Neuronal stem cell (in vitro differentiated cells): ENCODE measurements around the gene CACNA1H.

Source experiments
- DNase-seq: peaks from one replicate; pipeline ENCODE4 v3.0.0-alpha.2; 2013; ENCODE audit warnings: low spot score
- H2AFZ ChIP-seq: one replicate; pipeline ENCODE4 v1.6.1; 2013; ENCODE audit warnings: mild to moderate bottlenecking, low read length, inconsistent platforms
- H2AK5ac ChIP-seq: 2 replicates; pipeline ENCODE4 v1.6.1; 2013; ENCODE audit warnings: low read depth, mild to moderate bottlenecking, inconsistent platforms, low read length, moderate library complexity, mixed read lengths
- H2BK120ac ChIP-seq: 2 replicates; pipeline ENCODE4 v1.6.1; 2013; ENCODE audit warnings: low read depth, mild to moderate bottlenecking, inconsistent platforms, low read length, moderate library complexity, mixed read lengths
- H2BK12ac ChIP-seq: one replicate; pipeline ENCODE4 v1.6.1; 2013; ENCODE audit warnings: low read length, inconsistent platforms
- H2BK15ac ChIP-seq: 2 replicates; pipeline ENCODE4 v1.6.1; 2013; ENCODE audit warnings: mild to moderate bottlenecking, low read length, inconsistent platforms, mixed read lengths
- H2BK5ac ChIP-seq: one replicate; pipeline ENCODE4 v1.6.1; 2013; ENCODE audit warnings: inconsistent platforms, mild to moderate bottlenecking, low read length, moderate library complexity
- H3K14ac ChIP-seq: one replicate; pipeline ENCODE4 v1.6.1; 2013; ENCODE audit warnings: low read length, inconsistent platforms
- H3K18ac ChIP-seq: 2 replicates; pipeline ENCODE4 v1.6.1; 2013; ENCODE audit warnings: low read length, inconsistent platforms
- H3K23ac ChIP-seq: 2 replicates; pipeline ENCODE4 v1.6.1; 2013; ENCODE audit warnings: low read depth, mild to moderate bottlenecking, mixed read lengths, low read length, inconsistent platforms; ENCODE audit not compliant: poor library complexity
- H3K27ac ChIP-seq: replicated peaks from 3 replicates; pipeline ENCODE4 v1.5.1; 2013; ENCODE audit warnings: low read length, inconsistent platforms
- H3K27me3 ChIP-seq, 3 experiments: 2 replicates each; pipeline ENCODE4 v1.6.1; 2013; ENCODE audit warnings: low read length in 3 of 3, mild to moderate bottlenecking in 2 of 3, inconsistent platforms in 1 of 3, low read depth in 1 of 3, mixed read lengths in 1 of 3, moderate library complexity in 1 of 3; ENCODE audit not compliant: control insufficient read depth in 3 of 3, insufficient read depth in 3 of 3
- H3K36me3 ChIP-seq, 2 donors: replicated peaks in 1 of 2; 2 replicates each; pipeline ENCODE4 v1.6.1; 2013; ENCODE audit warnings: low read length in 2 of 2; ENCODE audit not compliant: control insufficient read depth in 2 of 2, insufficient read depth in 2 of 2
- H3K4ac ChIP-seq: 2 replicates; pipeline ENCODE4 v1.6.1; 2013; ENCODE audit warnings: inconsistent platforms, mild to moderate bottlenecking, low read length, moderate library complexity
- H3K4me1 ChIP-seq, 2 donors: 1 replicate in 1 of 2; 2 replicates in 1 of 2; pipeline ENCODE4 v1.6.1; 2013; ENCODE audit warnings: low read length in 2 of 2, low read depth in 1 of 2; ENCODE audit not compliant: control insufficient read depth in 2 of 2, insufficient read depth in 1 of 2
- H3K4me2 ChIP-seq: one replicate; pipeline ENCODE4 v1.6.1; 2013; ENCODE audit warnings: mild to moderate bottlenecking, low read length, inconsistent platforms; ENCODE audit not compliant: insufficient read depth, poor library complexity, severe bottlenecking
- H3K4me3 ChIP-seq, 2 donors: 2 replicates each; pipeline ENCODE4 v1.5.1; 2013; ENCODE audit warnings: low read length in 2 of 2, mild to moderate bottlenecking in 2 of 2, inconsistent platforms in 1 of 2, moderate library complexity in 1 of 2
- H3K79me1 ChIP-seq: one replicate; pipeline ENCODE4 v1.6.1; 2013; ENCODE audit warnings: low read depth, mild to moderate bottlenecking, inconsistent platforms, low read length, moderate library complexity
- H3K9ac ChIP-seq: one replicate; pipeline ENCODE4 v1.6.1; 2013; ENCODE audit warnings: mild to moderate bottlenecking, low read depth, low read length, inconsistent platforms; ENCODE audit not compliant: poor library complexity
- H3K9me3 ChIP-seq, 2 donors: replicated peaks in 1 of 2; 2 replicates each; pipeline versions ENCODE3 to v1.6.1; 2013; ENCODE audit warnings: low read length in 2 of 2, mild to moderate bottlenecking in 2 of 2, inconsistent platforms in 1 of 2, low read depth in 1 of 2, mixed read lengths in 1 of 2, moderate library complexity in 1 of 2; ENCODE audit not compliant: control insufficient read depth in 2 of 2, insufficient read depth in 1 of 2
- H4K8ac ChIP-seq: one replicate; pipeline ENCODE4 v1.6.1; 2013; ENCODE audit warnings: low read depth, mild to moderate bottlenecking, inconsistent platforms, low read length, moderate library complexity
- H4K91ac ChIP-seq: one replicate; pipeline ENCODE4 v1.6.1; 2013; ENCODE audit warnings: low read length, low read depth, mild to moderate bottlenecking, inconsistent platforms; ENCODE audit not compliant: poor library complexity
- WGBS, 2 donors: extraction: QIAGEN DNeasy Blood & Tissue Kit; methylation state at CpG; one replicate each; pipeline ENCODE4 v1.1.7; 2013; ENCODE audit warnings: missing lambda C conversion rate in 2 of 2, mixed read lengths in 1 of 2; ENCODE audit not compliant: insufficient read length in 2 of 2, insufficient replicate concordance in 1 of 2; ENCODE audit errors: extremely low coverage in 2 of 2; 5-methylcytosine and 5-hydroxymethylcytosine counted together

The CACNA1H gene

DNA sequence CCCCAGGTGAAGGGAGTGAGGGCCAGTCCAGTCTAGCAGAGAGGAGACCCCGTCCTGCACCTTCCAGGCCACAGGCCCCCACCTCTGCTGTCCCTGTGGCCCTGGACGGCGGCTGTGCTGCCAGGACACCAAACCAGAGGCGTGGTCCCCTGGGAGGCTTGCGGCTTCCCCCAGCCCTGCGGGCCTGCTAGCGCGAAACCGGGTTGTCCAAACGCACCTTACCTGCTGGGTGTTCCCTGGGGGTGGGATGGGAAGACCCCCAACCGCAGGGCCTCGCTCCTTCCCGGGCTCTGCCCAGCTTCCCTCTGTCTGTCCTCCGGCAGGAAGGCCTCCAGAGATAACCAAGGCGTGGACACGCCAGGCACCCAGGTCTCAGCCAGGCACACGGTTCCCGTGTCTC, 19.6 kb upstream of the CACNA1H start:
- Histone ChIP-seq H3K36me3 (no peaks in the 10 kb centered on the region), H3K4ac (no peak overlapping the region), H3K4me2 (no peak overlapping the region), H2BK5ac (no peak overlapping the region), H3K27me3 (peaks cover 0 to 31% (median 1%) of the 10 kb centered on the region in 3 experiments), H3K4me3 (no peak overlapping the region), H2AFZ (no peak overlapping the region), H3K14ac (peak overlapping the region; percentile 38), H2BK12ac (peak overlapping the region; percentile 84), H4K8ac (no peak overlapping the region), H3K9me3 (peaks cover 0 to 2% of the 10 kb centered on the region in 2 donors), H2BK15ac (peak overlapping the region; percentile 99), H3K9ac (no peak overlapping the region), H4K91ac (no peak overlapping the region), H3K79me1 (peaks cover 5% of the 10 kb centered on the region), H3K23ac (peak overlapping the region; percentile 89), H3K27ac (no peak overlapping the region), H2AK5ac (peak overlapping the region; percentile 92), H2BK120ac (no peak overlapping the region), H3K4me1 (no peaks in the 10 kb centered on the region), H3K18ac (peak overlapping the region; percentile 64)
- no CpG with 5 or more reads among the region's 18 CpGs for WGBS, 2 donors
- no peak for DNase-seq

DNA sequence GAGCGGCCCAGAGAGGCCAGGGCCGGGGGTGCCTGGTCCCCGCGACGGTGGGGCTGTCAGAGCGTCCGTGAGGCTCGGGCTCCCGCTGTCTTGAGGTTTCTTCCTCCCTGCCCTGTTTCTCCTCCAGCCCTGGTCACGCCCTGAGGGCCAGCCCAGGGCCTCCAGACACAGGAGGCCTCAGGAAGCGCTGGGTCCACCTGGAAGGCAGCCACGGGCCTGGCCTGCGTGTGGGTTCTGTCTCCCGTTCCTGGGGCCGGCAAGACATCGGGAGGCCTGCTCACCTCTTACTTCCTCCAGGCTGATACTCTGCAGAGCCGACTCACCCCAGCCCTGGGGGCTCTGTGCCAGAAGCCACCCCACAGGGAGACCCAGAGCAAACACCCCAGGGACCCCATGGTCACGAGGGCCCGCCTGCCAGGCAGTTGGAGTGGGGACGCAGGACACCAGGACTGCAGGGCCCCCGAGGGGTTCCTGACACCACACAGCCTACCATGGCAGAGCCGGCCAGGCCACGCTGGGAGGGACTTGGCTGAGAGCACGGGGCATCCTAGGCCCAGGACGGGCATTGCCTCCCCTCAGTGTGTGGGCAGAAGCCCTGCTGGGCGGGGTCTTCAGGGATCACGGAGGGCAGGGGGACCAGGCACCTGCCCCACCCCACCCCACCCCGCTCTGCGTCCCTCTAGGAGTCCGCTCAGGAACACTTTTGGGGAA, 18.9 kb upstream of the CACNA1H start:
- H3K4me2 ChIP-seq: no peak overlapping the region
- no peak overlapping the region for H2BK12ac ChIP-seq
- H2AK5ac ChIP-seq: peak overlapping the region; percentile 92
- peak overlapping the region; percentile 75 for H2BK5ac ChIP-seq
- WGBS, 2 donors: no CpG with 5 or more reads among the region's 30 CpGs
- peak overlapping the region; percentile 89 for H3K23ac ChIP-seq
- H4K91ac ChIP-seq: no peak overlapping the region
- no peak overlapping the region for H2AFZ ChIP-seq
- no peak for DNase-seq
- peaks cover 0 to 2% of the 10 kb centered on the region in 2 donors for H3K9me3 ChIP-seq
- H3K4me1 ChIP-seq: no peaks in the 10 kb centered on the region
- H3K14ac ChIP-seq: peak overlapping the region; percentile 38
- H3K9ac ChIP-seq: no peak overlapping the region
- no peak overlapping the region for H3K4me3 ChIP-seq
- no peak overlapping the region for H3K4ac ChIP-seq
- no peaks in the 10 kb centered on the region for H3K36me3 ChIP-seq
- peaks cover 0 to 31% (median 1%) of the 10 kb centered on the region in 3 experiments for H3K27me3 ChIP-seq
- no peak overlapping the region for H4K8ac ChIP-seq
- no peak overlapping the region for H3K18ac ChIP-seq
- no peak overlapping the region for H3K27ac ChIP-seq
- H2BK15ac ChIP-seq: peak overlapping the region; percentile 99
- H2BK120ac ChIP-seq: no peak overlapping the region
- peaks cover 5% of the 10 kb centered on the region for H3K79me1 ChIP-seq

DNA sequence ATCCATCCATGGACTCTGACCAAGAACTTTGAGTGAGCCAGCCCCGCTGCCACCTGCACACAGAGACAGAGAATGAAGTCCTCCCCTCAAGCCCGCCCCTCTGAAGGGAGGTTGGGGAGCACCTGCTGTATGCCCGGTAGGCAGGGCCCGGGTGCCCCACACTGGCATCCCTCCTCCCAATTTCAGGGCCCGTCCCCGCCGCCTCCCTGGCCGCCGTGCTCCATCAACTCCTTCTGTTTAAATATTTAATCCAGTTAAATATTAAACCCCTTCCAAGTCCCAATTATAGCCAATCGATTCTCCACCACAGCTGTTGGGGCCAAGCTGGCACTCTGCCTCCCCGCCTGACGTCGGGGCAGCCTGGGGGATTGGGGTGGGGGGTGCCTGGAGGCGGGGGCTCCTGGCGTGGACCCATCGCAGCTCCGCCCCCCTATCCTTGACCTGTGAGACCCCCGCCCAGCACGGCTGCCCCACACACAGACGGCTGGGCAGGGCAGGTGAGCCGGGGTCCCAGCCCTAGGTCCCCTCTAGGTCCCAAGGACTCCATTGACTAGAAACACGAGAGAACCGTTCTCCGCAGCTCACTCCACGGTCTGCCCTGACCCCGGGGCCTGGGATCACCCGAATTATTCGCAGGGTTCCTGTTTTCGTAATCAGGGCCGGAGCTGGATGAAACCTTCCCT, 18.0 kb upstream of the CACNA1H start:
- H3K9me3 ChIP-seq: peaks cover 0 to under 1% of the 10 kb centered on the region in 2 donors
- no peak overlapping the region for H2AFZ ChIP-seq

DNA sequence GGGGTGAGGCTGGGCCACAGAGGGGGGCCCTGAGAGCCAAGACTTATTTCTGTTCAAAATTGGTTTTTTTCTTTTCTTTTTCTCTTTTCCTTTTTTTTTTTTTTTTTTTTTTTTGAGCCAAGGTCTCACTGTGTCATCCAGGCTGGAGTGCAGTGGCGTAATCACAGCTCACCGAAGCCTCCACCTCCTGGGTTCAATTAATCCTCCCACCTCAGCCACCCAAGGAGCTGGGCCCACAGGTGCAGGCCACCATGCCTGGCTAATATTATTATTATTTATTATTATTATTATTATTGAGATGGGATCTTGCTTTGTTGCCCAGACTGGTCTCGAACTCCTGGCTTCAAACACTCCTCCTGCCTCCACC, 17.5 kb upstream of the CACNA1H start:
- Histone ChIP-seq H3K14ac (no peak overlapping the region), H3K4me3 (no peak overlapping the region), H3K4ac (no peak overlapping the region), H4K91ac (no peak overlapping the region), H3K36me3 (no peaks in the 10 kb centered on the region), H3K4me1 (no peaks in the 10 kb centered on the region), H2BK120ac (no peak overlapping the region), H3K23ac (no peak overlapping the region), H4K8ac (no peak overlapping the region), H3K9ac (no peak overlapping the region), H3K18ac (no peak overlapping the region), H3K9me3 (no peaks in the 10 kb centered on the region), H2BK15ac (no peak overlapping the region), H2AFZ (no peak overlapping the region), H3K4me2 (no peak overlapping the region), H3K27ac (no peak overlapping the region), H2BK5ac (no peak overlapping the region), H3K27me3 (peaks cover 0 to 31% (median 1%) of the 10 kb centered on the region in 3 experiments), H2AK5ac (no peak overlapping the region), H3K79me1 (peaks cover 5% of the 10 kb centered on the region), H2BK12ac (no peak overlapping the region)
- no peak for DNase-seq
- no CpG with 5 or more reads among the region's 3 CpGs for WGBS, 2 donors

More for the DNA sequence above, 18.0 kb upstream of the CACNA1H start:
- Histone ChIP-seq H3K9ac (no peak overlapping the region), H3K4me2 (no peak overlapping the region), H3K27me3 (peaks cover 0 to 31% (median 1%) of the 10 kb centered on the region in 3 experiments), H3K14ac (no peak overlapping the region), H3K4me1 (no peaks in the 10 kb centered on the region), H2BK120ac (no peak overlapping the region), H3K4me3 (no peak overlapping the region), H2BK12ac (no peak overlapping the region), H2BK15ac (peak overlapping the region; percentile 25), H4K91ac (no peak overlapping the region), H3K23ac (no peak overlapping the region), H2BK5ac (peak overlapping the region; percentile 75), H3K36me3 (no peaks in the 10 kb centered on the region), H2AK5ac (no peak overlapping the region), H3K4ac (no peak overlapping the region), H3K18ac (no peak overlapping the region), H3K27ac (no peak overlapping the region), H3K79me1 (peaks cover 5% of the 10 kb centered on the region), H4K8ac (no peak overlapping the region)
- no CpG with 5 or more reads among the region's 30 CpGs for WGBS, 2 donors
- DNase-seq: no peak
